IMR-90 (cell line): Measurements from ENCODE around the gene SHISA3. TPM values are rescaled to one million over a fixed set of nuclear protein-coding genes. Genes with fewer than 3 reads are reported as not detected.

Experiments
- ATAC-seq: fragments of 200-7000 bp; cut with Tn5 transposase; 2 replicates; pipeline ENCODE4 v1.9.1; 2020; ENCODE audit warnings: low read depth, mild to moderate bottlenecking, moderate library complexity
- BruUV-seq: library from RNA; stranded (reverse); fragments of 400-500 nt; replicated peaks from 2 replicates; lab custom pipeline; 2021; lab: Mats Ljungman, UMichigan
- CTCF ChIA-PET: fragments of 300-600 bp; formaldehyde crosslinking; extraction: SDS; loops from one replicate; lab custom pipeline; 2021; ENCODE audit warnings: antibody characterized with exemption; lab: Yijun Ruan, JAX
- POLR2A ChIA-PET: fragments of 300-600 bp; sonication (Branson Sonifier 250); formaldehyde crosslinking; loops from one replicate; lab custom pipeline; 2022; ENCODE audit warnings: antibody characterized with exemption; ENCODE audit not compliant: unreplicated experiment; lab: Charles Lee
- DNase-seq: peaks from one replicate; pipeline ENCODE4 v3.0.0; 2013
- H2AFZ ChIP-seq: replicated peaks from 2 replicates; pipeline ENCODE3; 2013; ENCODE audit warnings: low read length, mild to moderate bottlenecking; ENCODE audit not compliant: poor library complexity
- H2AK5ac ChIP-seq: 2 replicates; pipeline ENCODE4 v1.6.1; 2013; ENCODE audit warnings: low read depth, low read length, inconsistent platforms
- H2AK9ac ChIP-seq: replicated peaks from 2 replicates; pipeline ENCODE3; 2013; ENCODE audit warnings: mild to moderate bottlenecking, low read depth, low read length, moderate library complexity; ENCODE audit not compliant: poor library complexity
- H2BK120ac ChIP-seq: 2 replicates; pipeline ENCODE4 v1.6.1; 2013; ENCODE audit warnings: low read depth, low read length, inconsistent platforms
- H2BK15ac ChIP-seq: 3 replicates; pipeline ENCODE4 v1.6.1; 2013; ENCODE audit warnings: low read depth, low read length, inconsistent platforms
- H2BK20ac ChIP-seq: 2 replicates; pipeline ENCODE4 v1.6.1; 2013; ENCODE audit warnings: low read depth, mild to moderate bottlenecking, inconsistent platforms, low read length, moderate library complexity
- H2BK5ac ChIP-seq: 2 replicates; pipeline ENCODE4 v1.6.1; 2013; ENCODE audit warnings: mild to moderate bottlenecking, low read depth, low read length, inconsistent platforms; ENCODE audit not compliant: poor library complexity, severe bottlenecking
- H3K14ac ChIP-seq: replicated peaks from 2 replicates; pipeline ENCODE4 v1.6.1; 2013; ENCODE audit warnings: low read depth, low read length, inconsistent platforms
- H3K18ac ChIP-seq: 2 replicates; pipeline ENCODE4 v1.6.1; 2013; ENCODE audit warnings: low read depth, low read length, control low read depth
- H3K23ac ChIP-seq: 2 replicates; pipeline ENCODE4 v1.6.1; 2013; ENCODE audit warnings: low read depth, low read length, inconsistent platforms
- H3K27ac ChIP-seq: 2 replicates; pipeline ENCODE4 v1.5.1; 2013; ENCODE audit warnings: mild to moderate bottlenecking, control low read depth, low read length; ENCODE audit not compliant: insufficient read depth
- H3K27me3 ChIP-seq: 2 replicates; pipeline ENCODE4 v1.6.1; 2013; ENCODE audit warnings: low read length; ENCODE audit not compliant: control insufficient read depth, insufficient read depth
- H3K36me3 ChIP-seq: 2 replicates; pipeline ENCODE4 v1.6.1; 2013; ENCODE audit warnings: low read length, mixed read lengths; ENCODE audit not compliant: control insufficient read depth, insufficient read depth
- H3K4ac ChIP-seq: 2 replicates; pipeline ENCODE4 v1.6.1; 2013; ENCODE audit warnings: low read depth, low read length, inconsistent platforms
- H3K4me1 ChIP-seq: 2 replicates; pipeline ENCODE4 v1.6.1; 2013; ENCODE audit warnings: low read length, mixed read lengths; ENCODE audit not compliant: control insufficient read depth, insufficient read depth
- H3K4me2 ChIP-seq: 2 replicates; pipeline ENCODE4 v1.6.1; 2013; ENCODE audit warnings: low read depth, mild to moderate bottlenecking, control low read depth, low read length, moderate library complexity
- H3K4me3 ChIP-seq: 2 replicates; pipeline ENCODE4 v1.5.1; 2013; ENCODE audit warnings: low read depth, mild to moderate bottlenecking, control low read depth, low read length, moderate library complexity; ENCODE audit not compliant: insufficient read depth
- H3K56ac ChIP-seq: 2 replicates; pipeline ENCODE4 v1.6.1; 2013; ENCODE audit warnings: low read length, inconsistent platforms; ENCODE audit not compliant: insufficient read depth; ENCODE audit errors: extremely low read depth
- H3K79me1 ChIP-seq, 2 experiments: 2 replicates each; pipeline ENCODE4 v1.6.1; 2013; ENCODE audit warnings: low read length in 2 of 2, inconsistent platforms in 1 of 2, low read depth in 1 of 2
- H3K9ac ChIP-seq: 2 replicates; pipeline ENCODE4 v1.6.1; 2013; ENCODE audit warnings: low read depth, low read length, control low read depth
- H3K9me1 ChIP-seq: 2 replicates; pipeline ENCODE4 v1.6.1; 2013; ENCODE audit warnings: low read length, inconsistent platforms; ENCODE audit not compliant: insufficient read depth
- H3K9me3 ChIP-seq: 2 replicates; pipeline ENCODE4 v1.6.1; 2013; ENCODE audit warnings: low read length; ENCODE audit not compliant: control insufficient read depth, insufficient read depth
- H4K20me1 ChIP-seq: 2 replicates; pipeline ENCODE4 v1.6.1; 2013; ENCODE audit warnings: low read length, inconsistent platforms; ENCODE audit not compliant: insufficient read depth
- H4K5ac ChIP-seq: 2 replicates; pipeline ENCODE4 v1.6.1; 2013; ENCODE audit warnings: mild to moderate bottlenecking, low read depth, low read length, control low read depth
- H4K8ac ChIP-seq, 2 experiments: 2 replicates each; pipeline ENCODE4 v1.6.1; 2013; ENCODE audit warnings: low read depth in 2 of 2, low read length in 2 of 2, control low read depth in 1 of 2, inconsistent platforms in 1 of 2
- H4K91ac ChIP-seq: 2 replicates; pipeline ENCODE4 v1.6.1; 2013; ENCODE audit warnings: low read depth, low read length, inconsistent platforms; ENCODE audit not compliant: insufficient read depth
- ELK1 ChIP-seq: fragments of 150-350 bp; IDR thresholded peaks from 2 replicates; pipeline ENCODE4 v1.6.1; 2016; ENCODE audit warnings: low read depth, mild to moderate bottlenecking, low read length, moderate library complexity, borderline replicate concordance
- WGBS, 2 experiments: methylation state at CpG; one replicate each; pipeline versions ENCODE4 v1.1.5 to v1.1.7; 2013; ENCODE audit warnings: missing lambda C conversion rate in 2 of 2; ENCODE audit not compliant: insufficient read length in 1 of 2; ENCODE audit errors: extremely low coverage in 2 of 2; 5-methylcytosine and 5-hydroxymethylcytosine counted together
- dilution Hi-C: fragments of 300-500 bp; cut with HindIII; formaldehyde crosslinking; loops from one replicate; pipeline ENCODE4 v1.14.3; 2018; ENCODE audit warnings: low sequenced_read_pairs; ENCODE audit not compliant: unreplicated experiment
- in situ Hi-C: fragments of 300-500 bp; cut with MboI; formaldehyde crosslinking; loops from 3 replicates; pipeline ENCODE4 v1.14.3; 2019; ENCODE audit warnings: low sequenced_read_pairs, inconsistent platforms, mixed read lengths
- intact Hi-C: fragments of 100-400 bp; cut with micrococcal nuclease; formaldehyde crosslinking; loops from 2 replicates; pipeline ENCODE4 v1.10.0; 2022
- polyA plus RNA-seq, 3 experiments: library from polyadenylated mRNA; depleted of rRNA; stranded (reverse); fragments of >200 nt; gene quantifications; 2 replicates each; pipeline ENCODE4 v1.2.3, GENCODE V29; 2012; ENCODE audit warnings: low replicate concordance in 1 of 3
- total RNA-seq: library from RNA; depleted of rRNA; stranded (reverse); fragments of >200 nt; gene quantifications from 2 replicates; pipeline ENCODE4 v1.2.3, GENCODE V29; 2012

SHISA3 gene
- total and polyA plus RNA-seq, 2 of the 4 experiments (the other 2 are of a cell fraction): 0.18 to 0.77 TPM

GRCh38 chr4:42361456-42361855 is 35.8 kb upstream of the SHISA3 start:
- 65% methylated on average over 6 of the region's 8 CpGs; no CpG with 5 or more reads in 1 of the 2 experiments for WGBS, 2 experiments
- Histone ChIP-seq H4K20me1 (no peaks in the 10 kb centered on the region), H3K79me1 (no peaks in the 10 kb centered on the region), H4K91ac (no peak overlapping the region), H3K23ac (no peak overlapping the region), H3K4me2 (no peak overlapping the region), H2AK5ac (no peak overlapping the region), H3K9ac (no peak overlapping the region), H3K4me1 (peaks cover 10% of the 10 kb centered on the region; the same call in 1 of the 2 replicates), H4K8ac (no peak overlapping the region), H3K4me3 (no peak overlapping the region), H3K56ac (no peak overlapping the region), H2AFZ (peak overlapping the region; percentile 7), H3K9me1 (no peaks in the 10 kb centered on the region), H3K36me3 (no peaks in the 10 kb centered on the region), H2BK20ac (no peak overlapping the region), H4K5ac (peak overlapping the region; percentile 24; the same call in 1 of the 2 replicates), H3K4ac (no peak overlapping the region), H3K9me3 (peaks cover 2% of the 10 kb centered on the region), H3K18ac (peak overlapping the region; percentile 83; the same call in 1 of the 2 replicates), H2BK120ac (no peak overlapping the region), H2BK15ac (no peak overlapping the region), H3K27ac (peak overlapping the region; percentile 46; the same call in 1 of the 2 replicates), H3K14ac (no peak overlapping the region), H2AK9ac (no peak overlapping the region), H3K27me3 (no peaks in the 10 kb centered on the region), H2BK5ac (no peak overlapping the region)
- dilution Hi-C loops (no loop called here), intact Hi-C loops (no loop called here), in situ Hi-C loops (no loop called here)
- no peak for ATAC-seq
- TF ChIP-seq ELK1: no peak
- no peak for DNase-seq
- ChIA-PET CTCF (no interaction called here), POLR2A (no interaction called here)
- BruUV-seq: no TSS peak
